Kidney epithelial cell (primary cell): ENCODE data around the gene LMAN2. TPM values are rescaled to one million over a fixed set of nuclear protein-coding genes. Genes with fewer than 3 reads are reported as not detected.

Experiments used
- DNase-seq: peaks from one replicate; pipeline ENCODE4 v3.0.0-alpha.2; 2010; ENCODE audit warnings: low read depth
- H3K27me3 ChIP-seq: 2 replicates; pipeline ENCODE4 v1.6.0; 2011; ENCODE audit warnings: low read length; ENCODE audit not compliant: control insufficient read depth, insufficient read depth
- H3K36me3 ChIP-seq: 2 replicates; pipeline ENCODE4 v1.5.1; 2011; ENCODE audit warnings: low read length; ENCODE audit not compliant: control insufficient read depth, insufficient read depth
- H3K4me3 ChIP-seq: 2 replicates; pipeline ENCODE4 v1.5.1; 2011; ENCODE audit warnings: low read depth, mild to moderate bottlenecking, control low read depth, low read length
- total RNA-seq: library from RNA; depleted of rRNA; stranded (reverse); fragments of >200 nt; gene quantifications from 2 replicates; pipeline ENCODE4 v1.2.3, GENCODE V29; 2015
- TF ChIP-seq, protein P1 (sequence below): IDR thresholded peaks from 2 replicates; pipeline ENCODE4 v1.5.1; 2011; ENCODE audit warnings: mild to moderate bottlenecking, moderate library complexity, low read length, control low read depth, inconsistent platforms; ENCODE audit not compliant: insufficient read depth, poor library complexity, severe bottlenecking

LMAN2 gene
- total RNA-seq, 1 donor from 2014 or later = 308 TPM

DNA sequence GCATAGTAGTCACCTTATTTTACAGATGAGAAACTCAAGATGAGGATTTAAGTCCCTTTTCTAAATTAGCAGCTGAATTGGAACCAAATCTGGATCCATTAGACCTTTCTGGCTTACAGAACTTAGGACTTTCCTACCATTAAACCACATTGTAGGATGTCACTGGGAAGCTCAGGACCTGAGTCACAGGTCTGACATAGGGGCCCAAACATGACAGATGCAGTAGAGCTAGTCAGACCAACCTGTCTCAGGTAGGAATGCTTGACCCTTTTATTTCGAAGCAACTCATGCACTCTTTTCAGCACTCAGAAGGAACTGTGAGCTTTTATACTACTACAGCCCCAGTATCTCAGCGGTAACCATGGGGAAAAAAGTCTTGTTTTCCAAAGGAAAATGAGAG lies 50.5 kb downstream of the LMAN2 start:
- Histone ChIP-seq H3K27me3 (no peaks in the 10 kb centered on the region), H3K4me3 (no peak overlapping the region), H3K36me3 (peaks cover 1% of the 10 kb centered on the region)
- DNase-seq = no peak
- TF ChIP-seq, protein P1, sequence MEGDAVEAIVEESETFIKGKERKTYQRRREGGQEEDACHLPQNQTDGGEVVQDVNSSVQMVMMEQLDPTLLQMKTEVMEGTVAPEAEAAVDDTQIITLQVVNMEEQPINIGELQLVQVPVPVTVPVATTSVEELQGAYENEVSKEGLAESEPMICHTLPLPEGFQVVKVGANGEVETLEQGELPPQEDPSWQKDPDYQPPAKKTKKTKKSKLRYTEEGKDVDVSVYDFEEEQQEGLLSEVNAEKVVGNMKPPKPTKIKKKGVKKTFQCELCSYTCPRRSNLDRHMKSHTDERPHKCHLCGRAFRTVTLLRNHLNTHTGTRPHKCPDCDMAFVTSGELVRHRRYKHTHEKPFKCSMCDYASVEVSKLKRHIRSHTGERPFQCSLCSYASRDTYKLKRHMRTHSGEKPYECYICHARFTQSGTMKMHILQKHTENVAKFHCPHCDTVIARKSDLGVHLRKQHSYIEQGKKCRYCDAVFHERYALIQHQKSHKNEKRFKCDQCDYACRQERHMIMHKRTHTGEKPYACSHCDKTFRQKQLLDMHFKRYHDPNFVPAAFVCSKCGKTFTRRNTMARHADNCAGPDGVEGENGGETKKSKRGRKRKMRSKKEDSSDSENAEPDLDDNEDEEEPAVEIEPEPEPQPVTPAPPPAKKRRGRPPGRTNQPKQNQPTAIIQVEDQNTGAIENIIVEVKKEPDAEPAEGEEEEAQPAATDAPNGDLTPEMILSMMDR = no peak

DNA sequence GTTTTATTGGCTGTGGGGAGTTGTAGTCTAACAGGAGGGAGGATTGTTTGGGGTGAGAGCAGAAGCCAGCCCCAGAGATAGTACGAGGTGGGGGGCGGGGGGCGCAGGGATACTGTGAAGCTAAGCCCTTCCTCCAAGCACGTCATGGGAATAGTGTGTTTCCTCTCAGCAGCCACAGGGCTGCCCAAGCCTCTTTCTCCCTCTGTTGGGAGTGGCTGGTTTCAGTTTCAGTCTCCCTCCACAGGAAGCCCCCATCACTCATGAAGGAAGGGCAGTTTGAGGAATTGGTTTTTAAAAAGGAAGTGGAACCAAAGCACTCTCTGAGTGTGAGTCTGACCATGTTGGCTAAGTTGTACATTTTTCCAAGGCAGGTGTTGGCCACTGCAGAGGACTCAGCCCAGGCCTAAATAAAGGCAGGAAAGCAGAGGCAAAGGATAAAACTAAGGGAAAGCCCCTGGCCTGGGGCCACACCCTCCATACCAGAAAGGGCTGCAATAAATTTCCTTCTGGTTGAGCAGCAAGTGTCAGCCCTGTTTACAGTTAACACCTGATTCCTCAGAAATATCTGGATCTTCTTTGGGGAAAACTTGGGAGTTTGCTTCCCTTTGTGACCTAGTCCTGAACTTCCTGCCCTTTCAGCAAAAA lies 51.1 kb downstream of the LMAN2 start:
- Histone ChIP-seq H3K36me3 (no peaks in the 10 kb centered on the region), H3K4me3 (no peak overlapping the region), H3K27me3 (no peaks in the 10 kb centered on the region)
- TF ChIP-seq, protein P1 = peak; percentile 15
- DNase-seq = no peak

DNA sequence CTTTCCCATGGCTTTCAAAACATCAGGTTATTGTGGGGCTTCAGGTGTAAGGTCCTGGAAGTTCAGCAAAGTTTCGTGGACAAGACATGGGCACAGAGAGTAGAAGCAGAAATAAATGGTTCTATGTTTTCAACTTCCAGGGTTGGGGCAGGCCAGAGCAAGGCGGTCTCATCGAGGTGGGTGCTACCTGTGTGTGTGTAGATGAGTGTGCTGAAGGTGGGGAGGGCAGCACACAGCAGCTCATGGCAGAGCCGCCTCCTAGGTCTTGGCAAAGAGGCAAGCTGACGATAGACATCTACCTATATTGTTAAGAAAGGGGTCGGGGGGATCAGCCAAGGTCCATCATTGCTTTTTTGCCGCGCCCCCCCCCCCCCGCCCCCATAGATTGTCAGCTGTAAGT lies 51.8 kb downstream of the LMAN2 start:
- H3K36me3 ChIP-seq = no peaks in the 10 kb centered on the region
- no peak overlapping the region for H3K4me3 ChIP-seq
- H3K27me3 ChIP-seq = no peaks in the 10 kb centered on the region
- DNase-seq = no peak
- TF ChIP-seq, protein P1 = no peak

DNA sequence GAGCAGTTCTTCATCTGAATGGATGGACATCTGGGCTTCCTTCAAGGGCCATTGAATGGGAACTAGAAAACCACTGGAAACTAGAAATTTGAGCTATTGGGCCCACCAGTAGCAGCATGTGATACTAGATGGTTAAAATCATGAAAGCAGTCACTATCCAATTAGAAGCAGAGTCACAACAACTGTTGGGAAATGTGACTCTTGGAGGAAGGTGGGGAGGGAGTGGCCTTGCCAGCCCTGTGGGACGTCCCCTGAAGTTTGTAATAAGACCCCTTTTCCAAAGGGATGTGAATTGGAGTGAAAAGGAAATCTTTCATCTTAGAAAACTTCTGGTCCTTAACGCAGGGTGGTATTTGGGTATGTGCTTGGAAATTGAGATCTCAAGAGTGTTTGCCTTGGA lies 53.5 kb downstream of the LMAN2 start:
- DNase-seq = no peak
- no peaks in the 10 kb centered on the region for H3K27me3 ChIP-seq
- TF ChIP-seq, protein P1 = no peak
- H3K4me3 ChIP-seq = no peak overlapping the region
- H3K36me3 ChIP-seq = peaks cover 2% of the 10 kb centered on the region

DNA sequence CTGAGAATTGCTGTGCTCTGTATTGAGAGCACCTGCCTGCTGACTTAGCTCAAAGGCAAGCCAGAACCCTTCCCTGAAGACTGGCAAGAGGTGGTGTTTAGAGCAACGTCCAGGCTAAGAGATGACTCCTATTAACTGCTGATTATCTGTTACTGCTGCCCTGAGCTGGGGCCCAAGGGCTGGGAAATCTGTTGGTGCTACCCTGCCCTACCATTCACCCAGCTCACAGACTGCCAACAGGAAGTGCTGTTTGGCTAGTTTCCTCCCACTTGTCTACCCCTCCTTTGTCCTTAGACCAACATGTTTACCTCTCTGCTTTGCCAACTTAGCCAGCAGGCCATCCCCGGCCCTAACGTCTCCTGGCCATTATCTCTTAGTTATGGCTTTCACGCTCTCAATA lies 54.9 kb downstream of the LMAN2 start:
- no peak for DNase-seq
- Histone ChIP-seq H3K36me3 (peaks cover 2% of the 10 kb centered on the region), H3K4me3 (no peak overlapping the region), H3K27me3 (no peaks in the 10 kb centered on the region)
- TF ChIP-seq, protein P1 = no peak

DNA sequence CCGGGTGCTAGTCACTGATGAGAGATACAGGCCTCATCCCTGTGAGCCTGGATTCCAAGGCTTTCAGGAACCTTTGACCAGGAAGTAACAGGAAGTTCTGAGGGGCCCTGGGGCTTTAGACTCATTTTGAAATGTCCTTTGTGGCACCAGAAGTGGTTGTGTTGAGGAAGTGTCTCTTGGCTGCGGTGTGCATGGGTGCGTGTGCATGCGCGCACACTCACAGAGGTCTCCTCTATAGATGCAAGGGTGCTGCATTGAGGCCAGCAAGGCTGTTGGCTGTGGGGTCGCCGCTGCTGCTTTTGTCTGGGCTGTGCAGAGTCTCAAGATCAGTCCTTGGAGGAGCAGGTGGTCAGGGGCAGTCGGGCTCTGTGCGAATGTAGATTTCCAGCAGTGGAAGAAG lies 55.5 kb downstream of the LMAN2 start:
- TF ChIP-seq, protein P1 = no peak
- no peak overlapping the region for H3K4me3 ChIP-seq
- H3K27me3 ChIP-seq = no peaks in the 10 kb centered on the region
- DNase-seq = no peak
- H3K36me3 ChIP-seq = peaks cover 2% of the 10 kb centered on the region
